SK-N-SH (cell line): ENCODE measurements around the gene KIF15. TPM values are rescaled to one million over a fixed set of nuclear protein-coding genes. Genes with fewer than 3 reads are reported as not detected.

Experiments used
- CHD2 ChIP-seq: fragments of 150-350 bp; IDR thresholded peaks from 2 replicates; pipeline ENCODE4 v1.6.1; 2018; ENCODE audit warnings: low read length; ENCODE audit not compliant: partially characterized antibody
- EZH2phosphoT487 ChIP-seq: fragments of 200-600 bp; sonication (generic); IDR thresholded peaks from 2 replicates; pipeline ENCODE4 v1.6.1; 2017; ENCODE audit warnings: low read depth, mixed run types, mild to moderate bottlenecking, antibody characterized with exemption, moderate library complexity, borderline replicate concordance
- FOSL2 ChIP-seq: IDR thresholded peaks from 2 replicates; pipeline ENCODE4 v1.4.0; 2012; ENCODE audit warnings: low read depth, mild to moderate bottlenecking, moderate library complexity, borderline replicate concordance
- FOXM1 ChIP-seq: IDR thresholded peaks from 2 replicates; pipeline ENCODE4 v1.4.0; 2012; ENCODE audit warnings: low read depth, mild to moderate bottlenecking
- GATA2 ChIP-seq: sonication (generic); formaldehyde crosslinking; IDR thresholded peaks from 2 replicates; pipeline ENCODE4 v1.5.0; 2020; ENCODE audit warnings: mild to moderate bottlenecking, missing genetic modification reagents
- IRF3 ChIP-seq: fragments of 150-350 bp; IDR thresholded peaks from 2 replicates; pipeline ENCODE4 v1.6.1; 2016; ENCODE audit warnings: mild to moderate bottlenecking, low read depth, low read length
- JUND ChIP-seq: IDR thresholded peaks from 2 replicates; pipeline ENCODE4 v1.4.0; 2012
- MAX ChIP-seq: IDR thresholded peaks from 2 replicates; pipeline ENCODE4 v1.4.0; 2012; ENCODE audit warnings: low read depth
- MEF2A ChIP-seq: IDR thresholded peaks from 2 replicates; pipeline ENCODE4 v1.4.0; 2012; ENCODE audit warnings: low read depth, borderline replicate concordance
- MXI1 ChIP-seq: IDR thresholded peaks from 2 replicates; pipeline ENCODE4 v1.6.1; 2012; ENCODE audit warnings: mild to moderate bottlenecking, low read depth, low read length, improper control_type of control experiment
- NFIC ChIP-seq: IDR thresholded peaks from 2 replicates; pipeline ENCODE4 v1.4.0; 2012; ENCODE audit warnings: borderline replicate concordance
- PBX3 ChIP-seq: IDR thresholded peaks from 2 replicates; pipeline ENCODE4; 2012
- REST ChIP-seq: IDR thresholded peaks from 2 replicates; pipeline ENCODE4 v1.6.1; 2012; ENCODE audit warnings: mild to moderate bottlenecking, low read depth, low read length, moderate library complexity
- SIN3A ChIP-seq: IDR thresholded peaks from 2 replicates; pipeline ENCODE4 v1.6.1; 2012; ENCODE audit warnings: low read depth, mild to moderate bottlenecking, low read length, moderate library complexity, borderline replicate concordance
- USF2 ChIP-seq: fragments of 150-350 bp; IDR thresholded peaks from 2 replicates; pipeline ENCODE4 v1.6.1; 2017; ENCODE audit warnings: antibody characterized with exemption, low read length, low read depth, borderline replicate concordance
- YY1 ChIP-seq: IDR thresholded peaks from 2 replicates; pipeline ENCODE4 v1.4.0; 2012; ENCODE audit warnings: low read depth, mild to moderate bottlenecking
- ZBTB33 ChIP-seq: IDR thresholded peaks from 2 replicates; pipeline ENCODE4 v1.4.0; 2012; ENCODE audit warnings: low read depth, borderline replicate concordance
- polyA plus RNA-seq, 3 experiments: library from polyadenylated mRNA; depleted of rRNA; stranded (reverse); fragments of >200 nt; gene quantifications; 2 replicates each; pipeline ENCODE4 v1.2.3, GENCODE V29; 2012

Gene KIF15
- polyA plus RNA-seq, 1 of the 3 experiments (the other 2 are of a cell fraction), result 2.3 TPM

- TF ChIP-seq IRF3 (no peak), PBX3 (peak; percentile 82), REST (peak; percentile 67; the same call in 1 of the 2 replicates), MAX (0 out of 2 replicates have a peak, but pooled peaks have one; percentile 41), FOXM1 (no peak), ZBTB33 (no peak), CHD2 (peak; percentile 42), SIN3A (0 out of 2 replicates have a peak, but pooled peaks have one; percentile 28), YY1 (no peak), MEF2A (no peak), JUND (peak; percentile 21; the same call in 1 of the 2 replicates), USF2 (no peak), GATA2 (peak; percentile 75), FOSL2 (no peak), NFIC (peak; percentile 31; the same call in 1 of the 2 replicates), MXI1 (peak; percentile 55), EZH2phosphoT487 (no peak)
Measured at GRCh38 chr3:44845528-44846520, 84.2 kb downstream of the KIF15 start (continued).
